Loucy (cell line): Measurements from ENCODE around the gene MINDY3.
"Not testable (repeated sequence)": the region's sequence is repeated elsewhere in the genome, so short reads cannot be mapped to it uniquely, and the experiment has no call there.

Experiments
- H2AFZ ChIP-seq: fragments of 200-600 bp; sonication (generic); 2 replicates; pipeline ENCODE4 v1.6.0; 2016; ENCODE audit warnings: antibody characterized with exemption, mild to moderate bottlenecking, low read length, moderate library complexity
- H3F3A ChIP-seq: fragments of 200-600 bp; 2 replicates; pipeline ENCODE4 v1.6.0; 2016; ENCODE audit warnings: antibody characterized with exemption, low read depth, mild to moderate bottlenecking
- H3K27me3 ChIP-seq: fragments of 200-600 bp; sonication (generic); 2 replicates; pipeline ENCODE4 v1.6.1; 2014; ENCODE audit warnings: low read length, mild to moderate bottlenecking; ENCODE audit not compliant: insufficient read depth, poor library complexity, severe bottlenecking
- H3K36me3 ChIP-seq: fragments of 200-600 bp; sonication (generic); 2 replicates; pipeline ENCODE4 v1.6.1; 2016; ENCODE audit warnings: low read length; ENCODE audit not compliant: insufficient read depth
- H3K4me1 ChIP-seq: fragments of 200-600 bp; sonication (generic); 2 replicates; pipeline ENCODE4 v1.5.1; 2014; ENCODE audit warnings: low read length, mild to moderate bottlenecking; ENCODE audit not compliant: insufficient read depth, poor library complexity, severe bottlenecking
- H3K4me2 ChIP-seq: fragments of 200-600 bp; sonication (generic); 2 replicates; pipeline ENCODE4 v1.6.0; 2014; ENCODE audit warnings: antibody characterized with exemption, low read length, low read depth, mild to moderate bottlenecking; ENCODE audit not compliant: poor library complexity, severe bottlenecking
- H3K4me3 ChIP-seq: fragments of 200-600 bp; sonication (generic); 2 replicates; pipeline ENCODE4 v1.5.1; 2014; ENCODE audit warnings: low read length, mild to moderate bottlenecking, mixed read lengths; ENCODE audit not compliant: poor library complexity, severe bottlenecking
- H3K79me2 ChIP-seq: fragments of 200-600 bp; sonication (generic); 2 replicates; pipeline ENCODE4 v1.6.1; 2014; ENCODE audit warnings: low read length; ENCODE audit not compliant: insufficient read depth
- H3K9ac ChIP-seq: fragments of 200-600 bp; sonication (generic); 2 replicates; pipeline ENCODE4 v1.6.0; 2014; ENCODE audit warnings: mild to moderate bottlenecking, low read depth, low read length, moderate library complexity; ENCODE audit not compliant: poor library complexity, severe bottlenecking
- H3K9me2 ChIP-seq: fragments of 200-600 bp; sonication (generic); replicated peaks from 2 replicates; pipeline ENCODE4 v1.6.1; 2016; ENCODE audit warnings: low read depth, low read length, mixed read lengths
- H3K9me3 ChIP-seq: fragments of 200-600 bp; sonication (generic); 2 replicates; pipeline ENCODE4 v1.6.1; 2014; ENCODE audit warnings: mild to moderate bottlenecking, antibody characterized with exemption, low read length, low read depth; ENCODE audit not compliant: insufficient read depth
- H4K20me1 ChIP-seq: fragments of 200-600 bp; sonication (generic); 2 replicates; pipeline ENCODE4 v1.6.0; 2014; ENCODE audit warnings: antibody characterized with exemption, low read length, mild to moderate bottlenecking; ENCODE audit not compliant: insufficient read depth, poor library complexity, severe bottlenecking
- EZH2phosphoT487 ChIP-seq: fragments of 200-600 bp; IDR thresholded peaks from 2 replicates; pipeline ENCODE4 v1.6.1; 2018; ENCODE audit warnings: antibody characterized with exemption, mild to moderate bottlenecking, moderate library complexity, borderline replicate concordance
- TF ChIP-seq, protein P1 (sequence below): fragments of 200-600 bp; sonication (generic); conservative IDR thresholded peaks from 2 replicates; pipeline ENCODE4 v1.5.1; 2014; ENCODE audit warnings: mild to moderate bottlenecking, antibody characterized with exemption, low read length

The MINDY3 gene

DNA sequence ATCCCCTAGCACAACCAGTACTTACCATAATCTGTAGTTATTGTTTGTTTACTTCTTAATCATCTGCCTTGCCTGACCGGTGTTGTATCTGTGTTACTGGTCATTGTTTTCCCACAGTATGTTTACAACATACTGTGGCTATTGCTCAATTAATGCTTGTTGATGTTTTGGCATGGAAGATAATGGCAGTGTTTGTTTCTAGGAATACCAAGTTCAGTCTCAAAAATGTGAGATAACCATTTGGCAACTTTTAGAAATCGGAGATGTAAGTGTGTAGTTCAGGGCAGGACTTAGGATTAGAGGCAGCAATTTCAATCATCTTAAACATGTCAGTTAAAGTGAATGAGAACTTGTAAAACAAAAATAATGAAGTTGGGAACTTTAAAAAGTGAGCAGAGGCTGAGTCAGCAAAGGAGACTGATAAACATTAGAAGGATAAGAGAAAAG, 8.2 kb downstream of the MINDY3 start:
- no peak overlapping the region for H3K4me3 ChIP-seq
- no peak overlapping the region for H3K9ac ChIP-seq
- H3K36me3 ChIP-seq, result peaks cover 4% of the 10 kb centered on the region; the same call in 1 of the 2 replicates
- no peaks in the 10 kb centered on the region for H3K9me2 ChIP-seq
- TF ChIP-seq, protein P1, sequence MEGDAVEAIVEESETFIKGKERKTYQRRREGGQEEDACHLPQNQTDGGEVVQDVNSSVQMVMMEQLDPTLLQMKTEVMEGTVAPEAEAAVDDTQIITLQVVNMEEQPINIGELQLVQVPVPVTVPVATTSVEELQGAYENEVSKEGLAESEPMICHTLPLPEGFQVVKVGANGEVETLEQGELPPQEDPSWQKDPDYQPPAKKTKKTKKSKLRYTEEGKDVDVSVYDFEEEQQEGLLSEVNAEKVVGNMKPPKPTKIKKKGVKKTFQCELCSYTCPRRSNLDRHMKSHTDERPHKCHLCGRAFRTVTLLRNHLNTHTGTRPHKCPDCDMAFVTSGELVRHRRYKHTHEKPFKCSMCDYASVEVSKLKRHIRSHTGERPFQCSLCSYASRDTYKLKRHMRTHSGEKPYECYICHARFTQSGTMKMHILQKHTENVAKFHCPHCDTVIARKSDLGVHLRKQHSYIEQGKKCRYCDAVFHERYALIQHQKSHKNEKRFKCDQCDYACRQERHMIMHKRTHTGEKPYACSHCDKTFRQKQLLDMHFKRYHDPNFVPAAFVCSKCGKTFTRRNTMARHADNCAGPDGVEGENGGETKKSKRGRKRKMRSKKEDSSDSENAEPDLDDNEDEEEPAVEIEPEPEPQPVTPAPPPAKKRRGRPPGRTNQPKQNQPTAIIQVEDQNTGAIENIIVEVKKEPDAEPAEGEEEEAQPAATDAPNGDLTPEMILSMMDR, result no peak
- TF ChIP-seq EZH2phosphoT487, result no peak
- peaks cover 31% of the 10 kb centered on the region for H3K4me1 ChIP-seq
- peaks cover 77% of the 10 kb centered on the region for H3K79me2 ChIP-seq
- H3K9me3 ChIP-seq, result peaks cover 9% of the 10 kb centered on the region
- H3F3A ChIP-seq, result no peaks in the 10 kb centered on the region
- H4K20me1 ChIP-seq, result peaks cover 24% of the 10 kb centered on the region
- no peaks in the 10 kb centered on the region for H3K27me3 ChIP-seq
- H3K4me2 ChIP-seq, result no peak overlapping the region
- H2AFZ ChIP-seq, result no peak overlapping the region

DNA sequence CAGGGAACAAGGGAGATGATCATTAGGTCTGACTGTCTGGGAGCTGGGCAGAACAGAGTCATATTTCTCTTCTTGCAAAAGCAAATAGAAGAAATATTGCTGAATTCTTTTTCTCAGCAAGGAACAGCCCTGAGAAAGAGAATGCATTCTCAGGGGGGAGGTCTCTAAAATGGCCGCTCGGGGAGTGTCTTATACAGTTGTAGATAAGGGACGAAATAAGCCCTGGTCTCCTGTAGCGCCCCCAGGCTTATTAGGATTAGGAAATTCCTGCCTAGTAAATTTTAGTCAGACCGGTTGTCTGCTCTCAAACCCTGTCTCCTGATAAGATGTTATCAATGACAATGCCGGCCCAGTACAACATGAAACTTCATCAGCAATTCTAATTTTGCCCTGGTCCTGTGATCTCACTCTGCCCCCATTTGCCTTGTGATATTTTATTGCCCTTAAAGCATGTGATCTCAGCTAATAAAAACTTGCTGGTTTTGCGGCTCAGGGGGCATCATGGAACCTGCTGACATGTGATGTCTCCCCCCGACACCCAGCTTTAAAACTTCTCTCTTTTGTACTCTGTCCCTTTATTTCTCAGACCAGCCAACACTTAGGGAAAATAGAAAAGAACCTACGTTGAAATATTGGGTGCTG, 9.8 kb downstream of the MINDY3 start:
- H3K36me3 ChIP-seq, H3K9me3 ChIP-seq: not testable (repeated sequence)

DNA sequence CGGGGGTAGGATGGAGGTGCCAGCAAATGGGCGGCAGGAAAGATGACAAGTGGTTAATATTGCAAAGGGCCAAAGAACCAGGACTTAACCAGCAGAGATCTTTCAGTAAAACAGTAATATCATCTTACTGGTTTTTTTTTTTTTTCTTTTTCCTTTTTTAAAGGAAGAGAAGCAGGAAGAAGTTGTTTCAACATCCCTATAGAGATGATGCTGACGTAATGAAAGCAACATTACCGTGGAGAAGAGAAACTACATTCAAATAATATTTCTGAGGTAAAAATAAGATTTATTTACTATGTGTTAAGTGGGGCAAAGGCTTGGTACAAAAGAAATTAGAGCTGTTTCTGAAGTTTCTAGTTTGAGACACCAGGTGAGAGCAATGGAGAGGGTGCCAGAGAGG, 11.0 kb downstream of the MINDY3 start:
- Histone ChIP-seq H3K4me1 (peaks cover 9% of the 10 kb centered on the region), H3K9me2 (no peaks in the 10 kb centered on the region), H3K9me3 (peaks cover 9% of the 10 kb centered on the region)

More for the DNA sequence above, 9.8 kb downstream of the MINDY3 start:
- Histone ChIP-seq H3K4me1 (peaks cover 20% of the 10 kb centered on the region), H3K79me2 (peaks cover 72% of the 10 kb centered on the region)
- not testable (repeated sequence) for H3K9ac ChIP-seq, H3K4me3 ChIP-seq, H4K20me1 ChIP-seq, H3K27me3 ChIP-seq, H3K4me2 ChIP-seq, H2AFZ ChIP-seq, H3F3A ChIP-seq, H3K9me2 ChIP-seq

More for the DNA sequence above, 11.0 kb downstream of the MINDY3 start:
- H4K20me1 ChIP-seq, result peaks cover 3% of the 10 kb centered on the region
- no peaks in the 10 kb centered on the region for H3F3A ChIP-seq
- no peak overlapping the region for H2AFZ ChIP-seq
- H3K36me3 ChIP-seq, result peaks cover 5% of the 10 kb centered on the region; the same call in 1 of the 2 replicates
- TF ChIP-seq, protein P1, result no peak
- no peak for TF ChIP-seq EZH2phosphoT487
- H3K27me3 ChIP-seq, result no peaks in the 10 kb centered on the region
- no peak overlapping the region for H3K9ac ChIP-seq
- H3K4me2 ChIP-seq, result no peak overlapping the region
- peaks cover 62% of the 10 kb centered on the region for H3K79me2 ChIP-seq
- H3K4me3 ChIP-seq, result no peak overlapping the region
